NCI-H446 (cell line): ENCODE data around the gene RAD18.
A peak's percentile ranks its signal among the peaks of the same experiment; 100 is the strongest.

ENCODE experiments used
- DNase-seq, 2 experiments: peaks; one replicate each; lab custom pipeline; 2025; lab: John Stamatoyannopoulos, UW

RAD18 gene

GRCh38 chr3:8985876-8986275 is 22.6 kb upstream of the RAD18 start:
- DNase-seq: no peak

DNA sequence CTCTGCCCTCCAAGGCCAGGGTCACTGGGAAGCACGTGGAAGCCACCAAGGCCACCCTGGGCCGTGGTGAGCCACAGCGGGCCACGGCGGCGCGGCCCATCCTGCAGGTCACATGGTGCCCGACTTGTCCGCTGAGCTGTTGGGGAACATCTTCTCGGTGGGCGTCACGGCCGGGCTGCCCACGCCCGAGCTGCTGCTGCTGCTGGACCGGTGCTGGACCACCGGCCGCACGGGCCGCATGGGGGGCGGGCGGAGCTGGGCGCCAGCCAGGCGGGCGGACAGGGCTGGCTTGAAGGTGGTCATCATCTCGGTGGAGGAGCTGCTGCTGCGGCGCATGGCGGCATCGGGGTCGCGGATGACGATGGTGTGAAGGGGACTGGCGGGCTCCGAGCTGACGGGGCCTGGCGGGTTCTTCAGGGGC is 22.1 kb upstream of the RAD18 start:
- DNase-seq: no peak

DNA sequence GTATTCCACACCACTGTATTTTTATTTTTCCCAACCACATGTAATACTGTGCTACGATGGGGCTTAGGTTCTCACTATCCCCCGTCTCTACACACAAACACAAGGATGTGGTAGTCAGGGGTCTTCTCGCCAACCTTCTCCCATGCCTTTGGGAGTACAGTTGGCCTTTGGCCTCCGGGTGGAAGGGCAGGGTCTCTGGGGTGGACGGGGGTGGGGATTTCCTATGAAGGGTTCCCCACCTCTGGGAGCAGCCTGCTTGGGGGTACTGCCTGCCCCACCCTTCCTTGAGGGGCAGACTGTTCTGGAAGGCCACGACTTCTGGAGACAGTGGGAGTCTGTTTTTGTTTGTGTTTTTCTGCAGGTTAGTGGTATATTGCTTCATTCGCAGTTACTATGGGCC is 21.3 kb upstream of the RAD18 start:
- DNase-seq: no peak

DNA sequence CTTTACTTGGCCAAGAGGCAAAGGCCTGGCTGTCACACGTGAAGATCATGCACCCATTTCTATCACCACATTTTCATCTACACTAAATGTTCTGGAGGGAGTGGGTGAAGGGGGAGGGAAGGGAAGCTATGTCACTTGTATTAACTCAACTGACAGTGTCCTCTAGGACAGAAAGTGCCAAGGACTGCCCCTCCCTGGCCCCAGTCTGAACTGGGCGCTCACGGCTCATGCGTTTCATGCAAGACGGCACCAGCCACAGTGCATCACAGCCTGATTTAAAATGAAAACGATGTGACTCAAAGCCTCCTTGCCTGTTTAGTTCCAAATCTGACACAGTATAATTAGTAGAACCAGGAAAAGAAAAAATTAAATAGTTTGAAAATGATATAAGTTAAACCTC is 20.8 kb upstream of the RAD18 start:
- no peak for DNase-seq

GRCh38 chr3:8983591-8983990 is 20.3 kb upstream of the RAD18 start:
- DNase-seq: no peak

DNA sequence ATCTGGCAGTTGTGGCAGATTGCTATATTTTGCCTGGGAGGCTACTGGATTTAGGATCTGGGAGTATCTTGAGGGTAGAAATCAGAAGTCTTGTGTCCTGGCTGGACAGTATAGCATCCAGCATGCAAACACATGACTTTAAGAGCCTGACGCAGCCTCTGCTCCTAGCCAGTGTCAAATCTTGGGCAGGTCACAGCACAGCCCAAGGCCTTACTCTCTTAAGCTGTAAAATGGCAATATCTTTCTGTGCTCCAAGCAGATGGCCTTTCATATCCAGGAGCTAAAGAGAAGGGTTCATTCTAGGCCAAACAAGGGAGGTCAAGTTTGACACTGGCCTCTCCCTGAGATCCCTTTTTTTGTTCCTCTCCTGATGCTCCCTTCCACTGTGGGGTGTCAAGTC is 19.8 kb upstream of the RAD18 start:
- DNase-seq: no peak

DNA sequence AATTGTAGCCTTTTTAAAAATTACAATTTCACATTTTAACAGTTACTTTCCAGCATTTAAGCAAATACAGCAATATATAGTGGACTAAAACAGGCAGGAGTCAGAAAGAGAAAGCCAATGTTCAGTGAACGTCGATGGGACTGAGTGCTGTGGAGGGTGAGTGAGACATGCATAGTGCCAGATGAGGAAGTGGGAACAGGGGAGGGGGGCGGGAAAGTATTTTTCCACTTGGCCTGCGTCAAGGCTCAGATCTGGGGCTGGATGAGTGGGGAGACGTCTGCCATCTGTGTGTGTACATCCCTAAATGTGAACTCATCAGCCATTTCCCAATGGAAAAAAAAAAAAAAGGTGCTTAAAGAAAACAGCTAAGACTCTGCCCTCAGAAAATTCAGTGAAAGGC is 19.2 kb upstream of the RAD18 start:
- peak in 1 of 2 experiments; percentile 1 for DNase-seq

DNA sequence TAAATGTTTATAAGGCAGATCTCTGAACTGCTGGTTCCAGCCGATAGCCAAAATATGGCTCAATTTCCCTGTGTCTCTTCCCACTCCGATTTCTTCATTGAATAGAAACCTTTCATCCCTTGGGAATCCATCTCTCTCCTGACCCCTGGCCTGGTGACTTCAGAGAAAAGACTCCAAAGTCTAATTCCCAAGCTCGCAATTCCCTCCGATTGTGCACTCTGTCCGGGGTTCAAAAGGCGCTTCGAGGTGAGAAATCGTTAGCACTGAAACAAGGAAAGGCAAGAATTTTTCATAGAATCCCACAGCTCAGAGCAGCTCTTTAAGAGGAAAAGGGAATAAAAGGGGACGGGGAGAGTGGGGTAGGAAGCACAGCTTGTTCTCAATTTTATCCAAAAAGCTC is 18.4 kb upstream of the RAD18 start:
- DNase-seq: no peak

GRCh38 chr3:8981296-8981695 is 18.0 kb upstream of the RAD18 start:
- no peak for DNase-seq

- no peak for DNase-seq
These were observed 17.5 kb upstream of the RAD18 start for GRCh38 chr3:8980756-8981257.

DNA sequence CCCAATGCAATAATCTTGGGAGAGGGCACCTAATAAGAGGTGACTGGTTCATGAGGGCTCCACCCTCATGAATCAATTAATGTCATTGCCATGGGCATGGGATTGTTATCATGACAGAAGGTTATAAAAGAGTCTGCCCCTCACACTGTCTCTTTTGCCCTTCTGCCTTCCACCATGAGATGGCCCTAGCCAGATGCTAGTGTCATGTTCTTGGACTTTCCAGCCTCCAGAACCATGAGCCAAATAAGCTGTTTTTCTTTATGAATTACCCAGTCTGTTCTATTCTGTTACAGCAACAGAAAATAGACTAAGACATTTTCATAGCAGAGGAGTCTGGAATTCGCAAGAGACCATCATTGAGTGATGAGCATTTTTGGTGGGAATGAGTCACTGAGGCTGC is 16.0 kb upstream of the RAD18 start:
- DNase-seq: no peak

- DNase-seq: no peak
These were observed 15.3 kb upstream of the RAD18 start for GRCh38 chr3:8978551-8978950.

- no peak for DNase-seq
These were observed 13.4 kb upstream of the RAD18 start for GRCh38 chr3:8976540-8977182.

DNA sequence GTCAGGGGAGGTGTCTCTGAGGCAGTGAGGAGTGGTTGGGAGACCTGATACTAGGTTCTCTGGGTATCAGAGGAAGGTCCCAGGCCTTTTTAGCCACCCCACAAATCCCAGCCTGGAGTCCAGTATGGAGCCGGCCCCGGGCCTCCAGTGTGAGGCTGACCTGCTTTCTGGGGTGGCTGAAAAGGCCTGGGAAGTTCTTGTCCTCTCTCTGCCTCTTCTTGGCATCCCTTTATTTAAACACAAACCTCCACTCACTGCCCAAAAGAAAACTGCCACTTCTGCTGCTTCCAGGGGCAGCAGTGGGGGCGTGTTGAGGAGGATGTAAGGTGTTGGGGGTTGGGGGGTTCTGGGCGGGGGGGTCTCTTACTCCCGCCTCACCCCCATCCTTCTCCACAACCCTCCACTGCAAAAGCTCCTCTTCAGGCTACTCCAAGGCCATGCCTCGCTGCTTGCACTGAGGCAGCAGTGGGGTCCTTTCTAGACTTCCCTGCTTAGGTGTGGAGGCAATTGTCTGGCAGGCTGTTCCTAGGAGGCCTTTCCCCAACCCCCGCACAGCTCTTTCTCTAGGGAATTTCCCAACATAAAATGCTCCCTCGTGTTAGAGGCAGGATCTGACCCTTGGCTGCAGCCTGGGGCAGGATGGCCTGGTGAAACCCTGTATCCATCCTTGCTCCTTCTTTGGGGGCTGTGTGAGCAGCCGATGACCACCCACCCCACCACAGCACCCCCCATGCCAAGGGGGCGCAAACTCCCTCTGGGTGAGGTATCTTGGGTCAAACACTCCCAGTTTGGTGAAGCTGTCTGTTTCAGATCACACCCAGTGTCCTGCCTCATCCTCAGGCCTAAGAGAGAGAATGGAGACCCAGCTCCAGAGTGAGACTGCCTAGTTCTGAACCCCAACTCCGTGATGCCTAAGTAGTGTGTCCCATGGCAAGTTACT is 12.1 kb upstream of the RAD18 start:
- DNase-seq: no peak

GRCh38 chr3:8974458-8974857 is 11.2 kb upstream of the RAD18 start:
- DNase-seq: no peak

- DNase-seq: peak; percentile 33 to 60
These were observed 9.4 kb upstream of the RAD18 start for GRCh38 chr3:8972639-8973038.

DNA sequence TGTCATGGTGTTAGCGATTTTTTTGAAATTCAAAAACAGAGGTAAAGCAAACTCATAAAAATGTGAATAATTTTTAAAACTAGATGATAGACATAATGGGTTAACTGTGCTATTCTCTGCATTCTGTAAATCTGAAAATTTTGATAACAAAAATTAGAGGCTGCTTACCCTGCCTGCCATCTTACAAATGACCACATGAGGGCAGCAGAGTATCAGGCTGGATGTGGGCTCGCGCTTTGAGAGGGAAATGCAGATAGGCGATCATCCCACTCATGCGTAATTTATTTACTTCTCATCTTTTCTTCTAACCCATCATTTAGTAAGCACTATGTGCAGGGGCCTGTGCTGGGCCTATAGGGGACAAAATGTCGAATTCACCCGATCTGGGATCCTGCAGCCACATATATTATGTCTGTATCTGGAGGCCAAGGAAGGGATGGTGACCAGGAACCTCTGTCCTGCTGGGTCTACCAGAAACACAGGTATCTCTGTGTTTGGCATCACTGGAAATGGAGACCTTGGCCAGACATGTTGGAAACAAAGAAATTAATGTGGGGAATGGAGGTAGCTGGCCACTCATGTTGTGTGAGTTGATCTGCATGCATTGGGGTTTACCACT is 7.8 kb upstream of the RAD18 start:
- peak; percentile 14 to 65 for DNase-seq

- DNase-seq: no peak
These were observed 6.0 kb upstream of the RAD18 start for GRCh38 chr3:8969241-8969640.

- no peak for DNase-seq
These were observed 5.2 kb upstream of the RAD18 start for GRCh38 chr3:8968375-8968882.

DNA sequence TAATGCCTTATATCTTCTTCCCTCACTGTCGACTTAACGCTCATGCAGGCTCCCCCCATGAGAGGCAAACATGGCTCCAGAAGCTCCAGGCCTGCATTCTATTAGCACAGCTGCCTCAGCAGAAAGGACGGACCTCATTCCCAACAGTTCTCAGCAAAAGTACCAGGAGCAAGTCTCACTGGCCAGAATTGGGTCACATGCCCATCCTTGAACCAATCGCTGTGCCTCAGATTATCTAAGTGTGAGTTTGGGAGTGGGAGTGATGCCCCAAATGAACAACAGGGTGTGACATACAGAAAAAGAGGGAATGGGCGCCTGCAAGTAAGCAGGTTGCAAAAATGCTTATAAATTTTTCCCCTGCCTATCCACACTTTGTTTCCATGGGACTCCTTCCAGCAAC is 4.3 kb upstream of the RAD18 start:
- no peak for DNase-seq

- DNase-seq: no peak
These were observed 3.6 kb upstream of the RAD18 start for GRCh38 chr3:8966820-8967348.

DNA sequence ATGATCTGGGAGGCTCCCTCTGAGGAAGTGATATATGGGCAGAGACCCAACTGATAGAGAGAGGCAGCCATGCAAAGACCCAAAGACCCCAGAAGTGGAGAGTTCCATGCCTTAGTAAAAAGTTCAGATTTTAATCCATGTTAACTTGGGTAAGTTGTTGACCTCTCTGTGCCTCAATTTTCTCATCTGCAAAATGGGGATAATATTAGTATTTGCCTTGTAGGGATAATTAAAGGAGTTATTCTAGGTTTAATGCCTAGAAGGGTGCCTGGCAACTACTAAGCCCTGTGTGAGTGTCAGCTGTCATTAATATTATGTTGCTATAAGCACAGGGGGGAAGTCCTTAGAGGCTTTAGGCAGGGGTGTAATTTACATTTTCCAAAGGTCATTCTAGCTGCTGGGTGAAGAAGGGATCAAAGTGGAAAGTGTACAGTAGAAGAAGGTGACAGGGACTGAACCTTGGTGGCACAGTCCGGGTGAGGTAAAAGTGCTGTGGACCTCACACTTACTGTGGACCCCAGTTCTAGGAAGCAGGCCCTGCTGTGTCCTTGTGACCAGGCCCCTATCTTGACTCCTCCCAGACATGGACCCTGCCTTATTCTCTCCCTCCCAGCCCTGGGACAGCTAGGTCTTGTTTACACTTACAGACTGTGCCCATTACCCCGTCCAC is 3.0 kb upstream of the RAD18 start:
- DNase-seq: no peak
